Measurements from ENCODE around the gene IKZF4.
"Not testable (repeated sequence)": the region's sequence is repeated elsewhere in the genome, so short reads cannot be mapped to it uniquely, and the experiment has no call there.

Gene IKZF4

DNA sequence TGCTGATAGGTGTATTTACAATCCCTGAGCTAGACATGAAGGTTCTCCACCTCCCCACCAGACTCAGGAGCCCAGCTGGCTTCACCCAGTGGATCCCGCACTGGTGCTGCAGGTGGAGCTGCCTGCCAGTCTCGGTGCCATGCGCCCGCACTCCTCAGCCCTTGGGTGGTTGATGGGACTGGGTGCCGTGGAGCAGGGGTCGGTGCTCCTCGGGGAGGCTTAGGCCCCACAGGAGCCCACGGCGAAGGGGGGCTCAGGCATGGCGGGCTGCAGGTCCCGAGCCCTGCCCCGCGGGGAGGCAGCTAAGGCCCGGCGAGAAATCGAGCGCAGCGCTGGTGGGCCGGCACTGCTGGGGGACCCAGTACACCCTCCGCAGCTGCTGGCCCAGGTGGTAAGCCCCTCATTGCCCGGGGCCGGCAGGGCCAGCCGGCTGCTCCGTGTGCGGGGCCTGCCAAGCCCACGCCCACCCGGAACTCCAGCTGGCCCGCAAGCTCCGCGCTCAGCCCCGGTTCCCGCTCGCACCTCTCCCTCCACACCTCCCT is 20.8 kb upstream of the IKZF4 start:
- DNase-seq, result not testable (repeated sequence)

DNA sequence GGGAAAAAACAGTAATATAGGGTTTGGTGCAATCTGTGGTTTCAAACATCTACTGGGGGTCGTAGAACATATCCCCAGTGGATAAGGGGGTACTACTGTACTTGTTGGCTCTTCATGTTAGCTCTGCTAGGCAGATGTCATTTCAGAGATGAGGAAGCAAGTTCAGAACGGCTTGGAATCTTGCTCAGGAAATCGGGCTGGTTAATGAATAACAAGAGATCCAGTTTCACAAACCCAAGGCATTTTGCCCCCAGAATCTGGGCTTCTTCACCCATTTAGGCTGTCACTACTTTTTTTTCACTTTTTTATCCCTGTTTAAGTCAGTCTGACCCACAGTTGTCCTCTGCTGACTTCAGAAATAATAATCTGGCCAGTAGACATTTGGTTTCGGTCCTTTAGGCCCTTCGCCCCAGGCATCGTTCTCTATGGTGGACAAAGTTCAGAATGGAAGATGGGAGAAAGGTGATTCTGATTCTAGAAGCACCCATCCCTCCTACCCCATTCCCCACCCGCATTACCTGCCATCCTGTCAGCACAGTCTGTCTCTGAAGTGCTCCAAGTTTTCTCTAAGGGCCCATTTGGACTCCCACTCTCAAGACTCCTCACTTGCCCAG is 19.2 kb upstream of the IKZF4 start:
- no peak for DNase-seq

- not testable (repeated sequence) for DNase-seq
These were observed 17.5 kb upstream of the IKZF4 start for GRCh38 chr12:56003376-56003775.

DNA sequence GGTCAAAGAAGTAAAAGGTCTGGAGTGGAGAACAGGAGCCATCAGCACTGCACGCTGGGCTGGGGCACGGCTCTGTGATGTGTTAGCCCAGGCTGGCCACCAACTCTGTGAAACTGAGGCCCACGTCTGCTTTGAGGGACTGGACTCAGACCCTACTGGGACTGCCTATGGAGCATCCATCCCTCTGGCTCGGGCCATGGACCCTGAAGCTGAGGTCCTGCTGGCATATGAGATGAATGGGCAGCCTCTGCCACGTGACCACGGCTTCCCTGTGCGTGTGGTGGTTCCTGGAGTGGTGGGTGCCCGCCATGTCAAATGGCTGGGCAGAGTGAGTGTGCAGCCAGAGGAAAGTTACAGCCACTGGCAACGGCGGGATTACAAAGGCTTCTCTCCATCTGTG is 16.6 kb upstream of the IKZF4 start:
- DNase-seq, result no peak

GRCh38 chr12:56007564-56008559 is 13.0 kb upstream of the IKZF4 start:
- peak; percentile 91 for DNase-seq

GRCh38 chr12:56010111-56010570 is 10.7 kb upstream of the IKZF4 start:
- DNase-seq, result no peak

DNA sequence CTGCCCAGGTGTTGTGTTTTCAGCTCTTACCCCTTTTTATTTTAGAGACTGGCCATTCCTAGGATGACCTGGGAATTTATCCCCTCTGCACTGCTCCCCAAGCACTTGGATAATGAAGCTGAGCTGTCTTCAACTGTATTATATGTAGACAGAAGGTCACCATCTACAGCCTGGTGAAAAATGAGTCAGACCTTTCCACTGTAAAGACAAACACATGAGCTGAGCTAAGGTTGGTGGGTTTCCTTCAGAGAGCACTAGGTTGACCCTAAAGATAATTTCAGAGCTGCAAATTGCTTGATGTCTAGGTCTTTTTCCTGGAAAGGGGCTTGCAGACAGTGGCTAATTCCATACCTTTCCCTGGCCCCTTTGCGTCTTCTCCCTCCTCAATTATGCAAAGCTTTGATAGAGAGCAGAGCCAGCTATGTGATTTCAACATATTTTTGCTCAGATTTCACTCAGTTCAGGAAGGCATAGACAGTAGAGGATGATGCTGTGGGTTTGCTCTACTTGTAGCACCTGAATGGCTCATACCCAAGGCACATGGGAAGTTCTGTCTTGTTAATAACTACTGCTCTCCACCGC is 9.2 kb upstream of the IKZF4 start:
- DNase-seq, result no peak

GRCh38 chr12:56013482-56013881 is 7.4 kb upstream of the IKZF4 start:
- DNase-seq, result no peak

DNA sequence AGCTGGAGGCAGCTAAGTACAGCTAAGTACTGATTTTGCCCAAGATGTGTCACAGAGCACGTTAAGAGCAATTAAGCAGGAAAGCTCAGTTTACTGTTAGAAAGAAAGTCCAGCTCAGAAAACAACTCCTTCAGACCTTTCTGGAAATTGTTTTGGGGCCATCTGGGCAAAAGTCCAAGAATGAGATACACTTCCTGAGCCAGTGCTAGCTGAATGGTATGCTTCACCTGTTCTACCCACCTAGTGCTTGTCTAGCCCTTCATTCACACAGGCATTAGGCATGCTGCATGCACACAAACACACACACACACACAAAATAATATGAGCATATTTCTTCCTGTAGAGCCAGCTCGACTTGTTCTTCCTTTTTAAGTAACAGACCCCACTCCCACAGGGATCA is 6.6 kb upstream of the IKZF4 start:
- no peak for DNase-seq

DNA sequence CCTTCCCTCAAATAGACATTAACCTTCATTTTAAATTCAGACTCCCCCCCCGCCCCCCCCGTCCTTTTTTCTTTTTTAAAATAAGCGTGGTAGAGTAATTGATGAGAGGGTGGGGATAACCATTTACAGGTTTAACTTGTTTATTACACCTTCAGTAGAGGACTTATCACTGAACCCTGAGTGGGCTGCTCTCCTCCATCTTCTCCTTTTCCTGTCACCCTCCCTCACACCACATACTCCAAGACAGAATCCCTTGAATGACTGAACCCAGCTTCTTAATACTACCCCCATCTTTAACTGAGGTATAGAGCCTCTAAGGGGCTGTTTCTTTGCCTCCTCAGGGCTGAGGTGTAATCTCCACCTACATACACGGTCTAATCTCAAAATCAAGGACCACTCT is 3.7 kb upstream of the IKZF4 start:
- no peak for DNase-seq

DNA sequence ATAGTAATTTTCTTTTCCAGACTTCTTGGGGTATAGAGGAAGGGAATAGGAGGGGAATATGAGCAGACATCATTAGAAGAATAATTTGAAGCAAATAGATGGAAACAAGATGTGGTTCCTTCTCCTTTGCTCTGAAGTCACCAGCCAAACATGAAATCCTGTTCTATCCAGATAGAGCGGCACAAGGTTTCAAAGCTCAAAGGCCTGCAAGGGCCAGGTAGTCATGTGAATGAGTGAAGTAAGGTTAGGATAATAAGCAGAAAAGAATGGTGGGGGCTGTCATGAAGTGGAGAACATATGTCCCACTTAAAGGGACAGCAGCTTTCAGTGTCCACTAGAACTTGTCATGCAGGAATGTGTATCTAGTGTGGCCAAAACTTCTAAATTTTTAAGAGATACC is 2.5 kb upstream of the IKZF4 start:
- no peak for DNase-seq

- no peak for DNase-seq
These were observed 1.1 kb downstream of the IKZF4 start for GRCh38 chr12:56021889-56022497.

DNA sequence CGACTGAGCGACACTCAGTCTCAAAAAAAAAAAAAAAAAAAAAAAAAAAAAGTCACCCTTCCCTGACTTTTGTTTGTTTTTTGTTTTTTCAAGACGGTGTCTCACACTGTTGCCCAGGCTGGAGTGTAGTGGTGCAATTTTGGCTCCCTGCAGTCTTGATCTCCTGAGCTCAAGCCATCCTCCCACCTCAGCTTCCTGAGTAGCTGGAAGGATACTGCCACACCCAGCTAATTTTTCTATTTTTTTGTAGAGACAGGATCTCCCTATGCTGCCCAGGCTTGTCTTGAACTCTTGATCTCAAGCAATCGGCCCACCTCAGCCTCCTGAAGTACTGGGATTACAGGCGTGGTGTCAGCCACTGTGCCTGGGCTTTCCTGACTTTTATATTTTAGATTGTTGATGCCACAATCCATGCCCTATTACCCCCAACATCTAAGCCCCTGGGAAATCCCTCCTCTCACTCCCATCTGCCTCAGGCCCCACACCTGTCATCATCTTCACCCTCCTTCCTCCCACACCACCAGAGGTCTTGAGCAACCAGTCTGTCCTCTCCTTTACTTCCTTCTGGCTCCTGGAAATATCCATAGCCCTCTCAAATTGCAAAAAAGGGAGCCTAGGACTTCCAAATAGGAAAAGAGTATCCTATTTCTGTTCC is 7.8 kb downstream of the IKZF4 start:
- DNase-seq, result peak; percentile 27

DNA sequence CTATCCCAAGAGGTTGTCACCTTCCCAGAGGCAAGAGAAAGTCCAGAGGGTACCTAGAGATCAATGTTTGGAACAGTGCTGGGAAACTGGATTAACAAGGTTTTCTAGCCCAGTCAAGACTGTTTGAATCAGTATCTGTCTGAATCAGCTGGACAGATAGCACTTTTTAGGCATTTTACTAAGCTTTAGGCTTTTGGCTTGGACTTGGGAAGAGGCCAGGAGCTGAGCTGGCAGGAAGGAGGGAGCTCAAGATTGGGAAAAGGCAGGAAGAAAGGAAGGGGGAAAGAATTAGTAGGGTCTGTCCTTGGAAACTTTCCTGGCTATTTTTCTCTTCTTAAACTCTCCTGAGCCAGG is 8.3 kb downstream of the IKZF4 start:
- DNase-seq, result no peak

- DNase-seq, result peak; percentile 2
These were observed 8.9 kb downstream of the IKZF4 start for GRCh38 chr12:56029666-56030293.

- DNase-seq, result no peak
These were observed 11.1 kb downstream of the IKZF4 start for GRCh38 chr12:56031987-56032386.

DNA sequence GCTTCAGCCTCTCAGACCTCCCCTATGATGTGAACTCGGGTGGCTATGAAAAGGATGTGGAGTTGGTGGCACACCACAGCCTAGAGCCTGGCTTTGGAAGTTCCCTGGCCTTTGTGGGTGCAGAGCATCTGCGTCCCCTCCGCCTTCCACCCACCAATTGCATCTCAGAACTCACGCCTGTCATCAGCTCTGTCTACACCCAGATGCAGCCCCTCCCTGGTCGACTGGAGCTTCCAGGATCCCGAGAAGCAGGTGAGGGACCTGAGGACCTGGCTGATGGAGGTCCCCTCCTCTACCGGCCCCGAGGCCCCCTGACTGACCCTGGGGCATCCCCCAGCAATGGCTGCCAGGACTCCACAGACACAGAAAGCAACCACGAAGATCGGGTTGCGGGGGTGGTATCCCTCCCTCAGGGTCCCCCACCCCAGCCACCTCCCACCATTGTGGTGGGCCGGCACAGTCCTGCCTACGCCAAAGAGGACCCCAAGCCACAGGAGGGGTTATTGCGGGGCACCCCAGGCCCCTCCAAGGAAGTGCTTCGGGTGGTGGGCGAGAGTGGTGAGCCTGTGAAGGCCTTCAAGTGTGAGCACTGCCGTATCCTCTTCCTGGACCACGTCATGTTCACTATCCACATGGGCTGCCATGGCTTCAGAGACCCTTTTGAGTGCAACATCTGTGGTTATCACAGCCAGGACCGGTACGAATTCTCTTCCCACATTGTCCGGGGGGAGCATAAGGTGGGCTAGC is 13.9 kb downstream of the IKZF4 start:
- DNase-seq, result no peak

GRCh38 chr12:56037161-56037560 is 16.3 kb downstream of the IKZF4 start:
- DNase-seq, result no peak

DNA sequence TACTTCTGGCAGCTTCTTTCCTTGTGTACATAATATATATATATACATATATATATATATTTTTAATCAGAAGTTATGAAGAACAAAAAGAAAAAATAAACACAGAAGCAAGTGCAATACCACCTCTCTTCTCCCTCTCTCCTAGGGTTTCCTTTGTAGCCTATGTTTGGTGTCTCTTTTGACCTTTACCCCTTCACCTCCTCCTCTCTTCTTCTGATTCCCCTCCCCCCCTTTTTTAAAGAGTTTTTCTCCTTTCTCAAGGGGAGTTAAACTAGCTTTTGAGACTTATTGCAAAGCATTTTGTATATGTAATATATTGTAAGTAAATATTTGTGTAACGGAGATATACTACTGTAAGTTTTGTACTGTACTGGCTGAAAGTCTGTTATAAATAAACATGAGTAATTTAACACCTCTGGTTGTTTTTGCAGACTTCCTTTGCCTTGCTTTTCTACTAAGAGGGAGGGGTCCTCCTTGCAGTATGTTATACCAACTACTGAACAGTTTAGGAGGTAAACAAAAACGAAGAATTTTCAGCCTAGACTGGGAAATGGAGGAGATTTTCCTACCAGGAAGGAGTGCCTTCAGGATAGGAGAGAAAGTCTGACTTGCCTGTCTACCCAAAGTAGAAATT is 17.3 kb downstream of the IKZF4 start:
- no peak for DNase-seq

- DNase-seq, result no peak
These were observed 19.3 kb downstream of the IKZF4 start for GRCh38 chr12:56040151-56040550.

Data from NCI-H2171 (cell line).